HG03354 (cell line): Measurements from ENCODE around the gene SVEP1.
"Not testable (repeated sequence)": the region's sequence is repeated elsewhere in the genome, so short reads cannot be mapped to it uniquely, and the experiment has no call there.

ENCODE experiments used
- ATAC-seq: cut with Tn5 transposase; IDR thresholded peaks from one replicate; pipeline ENCODE4 v1.9.1; 2021; ENCODE audit warnings: mild to moderate bottlenecking; ENCODE audit not compliant: unreplicated experiment, poor library complexity, severe bottlenecking

SVEP1 gene

DNA sequence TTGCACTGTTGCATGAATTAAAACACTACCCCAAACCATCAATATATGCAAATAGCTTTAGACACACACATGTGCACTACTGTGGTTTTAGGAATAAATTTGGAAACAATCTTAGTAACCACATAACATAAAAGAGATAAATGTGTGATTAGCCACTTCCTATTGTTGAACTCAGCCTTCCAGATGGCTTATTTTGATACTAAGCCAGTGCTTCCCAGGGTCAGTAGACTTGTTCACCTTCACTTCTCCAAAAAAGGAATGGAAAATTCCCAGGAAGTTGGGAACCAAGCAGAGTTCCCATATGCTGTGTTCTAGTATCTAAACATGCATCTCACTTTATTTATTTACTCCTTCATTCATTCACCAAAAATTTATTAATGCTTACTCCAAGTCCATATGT lies 47.8 kb downstream of the SVEP1 start:
- no peak for ATAC-seq

DNA sequence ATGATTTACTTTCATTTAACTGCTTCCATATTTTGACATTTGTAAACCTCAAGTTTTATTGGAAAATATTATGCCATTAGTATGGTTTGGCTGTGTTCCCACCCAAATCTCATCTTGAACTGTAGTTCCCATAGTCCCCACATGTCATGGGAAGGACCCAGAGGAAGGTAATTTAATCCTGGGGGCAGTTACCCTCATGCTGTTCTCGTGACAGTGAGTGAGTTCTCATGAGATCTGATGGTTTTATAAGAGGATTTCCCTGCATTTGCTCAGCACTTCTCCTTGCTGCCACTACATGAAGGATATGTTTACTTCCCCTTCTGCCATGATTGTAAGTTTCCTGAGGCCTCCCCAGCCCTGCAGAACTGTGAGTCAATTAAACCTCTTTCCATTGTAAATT lies 48.3 kb downstream of the SVEP1 start:
- not testable (repeated sequence) for ATAC-seq

DNA sequence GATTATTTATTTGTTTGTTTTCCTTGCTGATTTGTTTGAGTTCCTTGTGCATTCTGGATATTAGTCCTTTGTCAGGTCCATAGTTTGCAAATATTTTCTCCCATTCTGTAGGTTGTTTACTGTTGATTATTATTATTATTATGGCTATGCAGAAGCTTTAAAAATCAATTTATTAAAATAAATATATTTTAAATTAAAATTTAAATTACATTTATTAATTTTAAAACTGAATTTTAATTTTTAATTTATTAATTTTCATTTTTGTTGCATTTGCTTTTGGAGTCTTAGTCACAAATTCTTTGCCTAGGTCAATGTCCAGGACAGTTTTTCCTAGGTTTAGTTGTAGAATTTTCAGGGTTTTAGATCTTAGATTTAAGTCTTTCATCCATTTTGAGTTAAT lies 50.9 kb downstream of the SVEP1 start:
- no peak for ATAC-seq

DNA sequence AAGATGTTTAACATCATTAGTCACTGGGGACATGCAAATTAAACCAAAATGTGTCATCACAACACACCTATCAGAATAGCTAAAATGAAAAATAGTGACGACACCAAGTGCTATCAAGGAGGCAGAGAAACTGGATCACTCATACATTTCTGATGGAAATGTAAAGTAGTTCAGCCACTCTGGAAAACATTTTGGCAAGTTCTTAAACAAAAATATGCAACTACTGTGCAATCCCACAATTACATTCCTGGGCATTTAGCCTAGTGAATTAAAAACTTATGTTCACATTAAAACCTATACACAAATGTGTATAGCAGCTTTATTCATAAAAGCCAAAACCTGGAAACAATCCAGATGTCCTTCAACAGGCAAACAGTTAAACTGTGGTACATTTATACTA lies 53.1 kb downstream of the SVEP1 start:
- ATAC-seq: no peak

DNA sequence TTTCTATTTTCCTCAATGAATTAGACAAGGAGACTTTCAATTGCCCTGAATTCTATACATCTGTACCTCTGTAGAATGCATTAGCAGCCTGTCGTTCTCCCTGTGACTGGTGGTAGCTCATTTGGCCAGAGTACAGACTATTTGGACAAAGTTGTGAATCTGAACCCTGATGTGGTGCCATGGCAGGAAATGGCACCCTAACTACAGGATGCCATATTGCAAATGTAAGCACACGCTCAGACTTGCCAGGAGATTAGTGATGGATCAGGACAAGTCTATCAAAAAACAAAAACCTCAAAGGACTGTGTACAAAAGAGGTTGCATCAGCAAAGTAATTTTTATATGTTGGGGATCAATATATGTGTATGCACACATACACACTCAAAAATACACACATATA lies 58.3 kb downstream of the SVEP1 start:
- no peak for ATAC-seq

DNA sequence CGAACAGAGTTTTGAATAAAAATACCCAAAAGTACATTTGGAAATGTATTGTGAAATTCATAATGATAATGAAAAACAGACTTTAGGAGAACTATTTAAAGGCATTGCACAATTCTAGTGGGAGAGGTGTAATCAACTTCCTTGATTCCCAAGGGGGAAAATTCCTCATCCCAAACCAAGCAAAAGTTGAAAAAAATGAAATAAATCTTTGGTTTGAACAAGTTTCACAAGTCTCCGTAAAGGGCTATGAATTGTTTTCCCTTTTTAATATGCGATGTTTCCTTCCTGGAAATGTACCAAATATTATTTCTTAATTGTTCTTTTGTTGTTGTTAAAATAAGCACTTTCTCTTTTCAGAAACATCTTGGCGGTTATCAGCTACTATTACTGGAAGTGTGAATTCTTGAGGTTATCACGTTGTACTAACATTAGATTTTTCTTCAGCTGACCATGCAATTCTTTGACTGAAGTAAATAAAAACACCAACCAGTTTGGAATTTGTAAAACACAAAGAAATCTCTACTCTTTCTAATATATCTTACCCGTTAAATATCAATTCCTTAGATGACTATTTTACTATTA lies 59.3 kb downstream of the SVEP1 start:
- no peak for ATAC-seq

DNA sequence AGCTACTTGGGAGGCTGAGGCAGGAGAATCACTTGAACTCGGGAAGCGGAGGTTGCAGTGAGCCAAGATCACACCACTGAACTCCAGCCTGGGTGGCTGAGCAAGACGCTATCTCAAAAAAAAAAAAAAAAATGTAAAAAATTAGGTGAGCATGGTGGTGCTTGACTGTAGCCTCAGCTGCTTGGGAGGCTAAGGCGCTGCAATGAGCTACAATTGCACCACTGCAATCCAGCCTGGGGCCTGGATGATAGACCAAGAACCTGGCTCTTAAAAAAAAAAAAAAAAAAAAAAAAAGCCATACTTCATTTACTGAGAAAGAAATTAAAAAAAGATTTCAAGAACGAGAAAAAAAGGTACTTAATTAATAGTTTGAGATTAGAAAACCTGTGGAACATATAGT lies 62.1 kb downstream of the SVEP1 start:
- ATAC-seq: no peak

DNA sequence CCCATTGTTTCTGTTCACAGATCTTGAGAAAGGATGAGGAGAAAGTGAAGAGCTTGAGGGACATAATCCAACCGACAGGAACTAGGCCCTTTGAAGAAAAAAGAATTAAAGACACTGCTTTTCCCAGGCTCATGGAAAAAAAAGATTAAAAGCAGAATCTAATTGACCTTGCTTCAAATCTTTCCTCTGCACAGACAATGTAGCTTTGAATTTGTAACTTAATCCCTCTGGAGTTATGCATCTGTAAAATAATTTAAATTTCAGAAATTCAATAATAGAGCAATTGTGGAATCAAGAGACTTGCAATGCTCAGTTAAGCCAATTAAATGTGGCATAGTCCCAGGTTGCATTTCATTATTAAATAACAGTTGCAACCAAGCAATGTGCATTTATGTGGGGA lies 64.6 kb downstream of the SVEP1 start:
- ATAC-seq: no peak

DNA sequence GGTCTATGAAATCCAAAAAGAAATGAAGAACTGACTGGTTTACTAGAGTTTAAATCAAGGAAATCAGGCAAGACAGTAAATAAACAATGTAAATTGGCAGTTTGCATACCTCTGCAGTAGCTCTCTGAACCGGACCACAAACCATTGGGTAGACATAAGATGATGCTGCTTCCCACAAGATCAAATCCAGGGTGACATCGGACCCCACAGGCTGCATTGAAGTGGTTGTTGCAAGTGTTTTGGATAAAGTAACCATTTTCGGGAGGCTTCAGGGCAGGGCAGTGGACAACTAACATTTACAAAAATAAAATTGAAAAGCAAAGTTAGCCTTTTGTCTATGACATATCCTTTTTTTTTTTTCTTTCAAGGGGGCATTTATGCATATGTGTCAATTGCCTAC lies 66.7 kb downstream of the SVEP1 start:
- no peak for ATAC-seq

DNA sequence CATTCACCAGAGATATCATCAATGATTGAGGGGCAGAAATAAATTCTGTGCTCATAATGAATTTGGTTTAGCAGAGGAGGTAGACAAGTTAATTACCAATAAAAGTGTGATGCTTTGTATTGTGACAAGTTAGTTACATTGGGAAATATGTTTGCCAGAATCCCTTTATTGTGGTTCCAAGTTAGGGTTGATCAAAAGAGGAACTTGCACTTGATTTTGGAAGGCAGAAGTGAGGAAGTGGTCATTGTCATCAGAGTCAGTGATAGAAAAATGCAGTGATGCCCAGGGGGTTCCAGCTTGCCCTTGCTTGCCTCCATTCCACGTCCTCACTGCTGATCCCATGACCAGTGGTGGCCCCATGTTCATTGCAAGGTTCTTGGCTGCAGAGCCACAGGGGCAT lies 69.7 kb downstream of the SVEP1 start:
- no peak for ATAC-seq

DNA sequence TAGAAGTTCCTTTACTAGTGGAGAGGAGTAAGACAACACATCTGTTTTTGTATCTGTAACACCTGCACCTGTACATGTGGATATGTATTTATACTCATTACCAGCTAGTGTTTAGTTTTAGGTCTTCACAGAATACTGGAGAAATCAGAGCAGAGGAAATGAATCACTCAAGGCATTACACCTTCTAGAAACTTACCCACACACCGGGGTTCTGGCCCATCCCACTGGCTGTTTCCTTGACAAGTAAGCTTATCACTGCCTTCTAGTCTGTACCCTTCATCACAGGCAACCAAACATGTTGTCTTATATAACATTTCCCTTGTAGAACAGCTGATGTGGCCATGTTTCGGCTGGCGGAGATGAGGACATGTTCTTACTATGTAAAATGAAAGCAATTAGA lies 76.7 kb downstream of the SVEP1 start:
- ATAC-seq: no peak

DNA sequence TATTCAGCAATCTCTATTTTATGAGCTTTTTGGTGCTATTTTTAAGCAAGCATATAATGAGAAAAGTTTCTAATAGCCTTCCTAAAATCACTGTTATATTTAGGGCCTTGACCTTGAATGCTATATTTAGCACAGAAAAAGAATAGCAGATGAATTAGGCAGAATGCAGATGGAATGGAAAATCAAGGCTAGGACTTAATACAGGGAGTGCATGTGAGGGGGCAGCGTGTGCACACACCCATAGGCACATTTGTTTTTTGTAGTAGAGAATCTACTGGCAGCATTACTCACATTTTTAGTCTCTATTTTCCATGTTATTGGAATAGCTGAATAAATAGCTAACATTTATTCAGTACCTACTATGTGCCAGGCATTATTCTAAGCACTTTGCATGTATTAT lies 79.9 kb downstream of the SVEP1 start:
- no peak for ATAC-seq

DNA sequence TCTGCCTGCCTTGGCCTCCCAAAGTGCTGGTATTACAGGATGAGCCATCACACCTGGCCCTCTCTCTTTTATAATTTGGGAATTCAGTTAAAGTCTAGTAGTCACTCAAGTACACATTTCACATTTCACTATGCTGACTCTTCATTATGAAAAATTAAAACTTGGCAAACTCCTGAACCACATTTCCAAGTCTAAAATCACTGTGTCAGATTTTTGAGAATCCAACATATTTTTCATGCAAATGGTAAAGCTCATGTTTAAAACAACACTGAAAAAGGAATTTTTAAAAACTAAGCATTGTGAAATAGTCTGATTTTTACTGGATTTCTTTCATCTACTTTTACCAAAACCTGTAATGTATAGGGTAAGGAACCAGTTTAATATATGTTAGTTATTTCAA lies 92.3 kb downstream of the SVEP1 start:
- ATAC-seq: no peak

DNA sequence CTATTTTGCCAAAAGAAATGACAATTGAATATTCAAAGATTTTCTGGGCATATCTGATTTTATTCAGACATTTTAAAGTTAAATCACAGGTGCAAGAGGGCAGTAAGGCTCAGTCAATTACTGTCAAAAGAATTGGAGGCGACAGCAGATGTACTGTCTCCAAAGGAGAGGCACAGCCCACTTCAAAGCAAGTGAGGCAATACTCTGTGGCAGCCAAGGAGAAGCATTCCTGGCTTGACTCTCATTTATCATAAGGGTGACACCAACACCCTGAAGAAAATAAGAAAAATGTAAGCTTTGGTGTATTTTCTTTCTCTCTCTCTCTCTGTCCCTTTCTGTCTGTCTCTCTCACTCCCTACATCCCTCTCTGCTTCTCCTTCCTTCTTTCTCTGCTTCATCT lies 93.3 kb downstream of the SVEP1 start:
- ATAC-seq: no peak

DNA sequence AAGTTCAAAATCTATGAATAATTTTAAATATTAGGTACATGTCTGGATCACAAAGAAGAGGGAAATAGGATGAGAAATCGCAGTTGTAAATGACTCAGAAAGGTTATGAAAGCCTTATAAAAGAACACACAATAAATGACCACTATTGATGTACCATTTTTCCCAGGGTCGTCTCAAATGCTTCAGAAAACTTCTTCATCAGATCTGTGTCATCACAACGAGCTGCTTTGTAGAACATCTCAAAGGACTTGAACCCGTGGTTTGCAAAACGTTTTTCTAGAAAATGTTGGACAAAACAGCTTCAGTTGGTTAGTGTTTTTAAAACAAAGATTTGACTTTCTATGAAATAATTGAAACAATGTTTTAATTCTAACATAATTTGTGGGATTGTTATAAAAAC lies 100.1 kb downstream of the SVEP1 start:
- no peak for ATAC-seq

DNA sequence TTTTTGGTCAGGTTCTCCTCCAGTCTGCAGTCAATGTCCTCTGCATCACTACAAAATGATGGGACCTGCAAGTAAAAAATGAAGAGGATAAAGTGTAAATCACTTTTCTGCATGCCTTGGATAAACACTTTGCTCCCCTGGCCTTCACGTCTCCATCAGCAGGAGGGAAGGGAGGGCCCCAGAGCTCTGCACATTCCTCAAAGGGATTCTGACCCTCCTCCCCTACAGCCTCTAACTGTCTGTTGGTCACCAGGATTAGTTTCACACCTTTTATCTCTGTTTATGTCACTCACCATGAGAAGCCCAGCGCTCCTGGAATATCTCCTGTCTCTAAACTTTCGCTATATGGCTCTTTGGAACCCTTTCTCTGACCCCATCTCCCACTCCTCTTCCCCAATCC lies 103.3 kb downstream of the SVEP1 start:
- no peak for ATAC-seq

DNA sequence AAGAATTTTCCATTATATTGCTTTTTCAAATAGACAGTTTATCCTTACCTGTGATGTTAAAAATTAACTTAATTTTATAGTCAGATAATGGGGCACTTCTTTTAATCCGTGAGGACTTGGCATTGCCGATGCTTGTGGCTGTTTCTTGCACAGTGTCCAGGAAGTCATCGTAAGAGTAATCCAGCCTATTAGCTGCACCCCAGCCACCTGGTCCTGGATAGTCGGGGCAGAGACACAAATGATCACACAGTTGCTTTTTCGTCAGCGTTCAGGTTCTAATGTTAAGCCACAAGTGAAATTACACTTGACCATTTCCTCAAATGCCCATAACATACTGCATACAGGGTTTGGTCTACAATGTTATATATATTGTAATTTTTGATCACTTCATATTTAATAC lies 107.4 kb downstream of the SVEP1 start:
- ATAC-seq: no peak

DNA sequence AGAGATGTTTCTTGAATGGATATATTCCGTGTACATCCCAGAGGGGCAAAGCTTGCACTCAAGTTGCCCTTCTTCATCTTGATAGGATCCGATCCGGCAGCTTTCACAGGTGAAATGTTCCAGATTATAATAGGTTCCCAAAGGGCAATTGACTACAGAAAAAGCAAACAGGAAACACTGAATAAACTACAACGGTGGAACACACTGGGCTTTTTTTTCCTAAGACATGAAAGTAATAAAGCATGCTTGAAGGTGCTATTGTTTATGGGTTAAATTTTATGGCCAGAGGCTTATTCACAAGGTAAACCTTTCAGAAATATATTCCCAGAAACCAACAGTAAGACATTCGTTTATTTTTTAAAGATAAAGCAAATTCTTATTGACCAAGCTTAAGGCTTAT lies 110.6 kb downstream of the SVEP1 start:
- ATAC-seq: no peak

DNA sequence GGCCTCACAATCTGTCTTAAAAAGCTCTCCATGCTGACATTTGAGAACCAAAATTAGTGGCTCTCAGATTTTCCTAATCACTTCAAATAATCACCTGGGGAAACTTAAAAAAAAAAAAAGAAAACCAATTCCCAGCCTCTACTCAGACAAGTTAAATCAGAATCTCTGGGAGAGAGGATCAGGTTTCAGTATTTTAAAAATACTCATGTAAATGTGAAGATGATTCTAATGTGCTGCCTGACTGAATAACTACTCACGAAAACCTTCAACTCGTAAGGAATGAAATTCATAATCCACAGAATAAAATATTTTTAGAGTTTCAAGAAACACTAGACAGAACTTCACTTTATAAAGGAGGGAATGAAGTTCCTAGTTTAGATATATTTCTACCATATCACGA lies 114.4 kb downstream of the SVEP1 start:
- no peak for ATAC-seq

DNA sequence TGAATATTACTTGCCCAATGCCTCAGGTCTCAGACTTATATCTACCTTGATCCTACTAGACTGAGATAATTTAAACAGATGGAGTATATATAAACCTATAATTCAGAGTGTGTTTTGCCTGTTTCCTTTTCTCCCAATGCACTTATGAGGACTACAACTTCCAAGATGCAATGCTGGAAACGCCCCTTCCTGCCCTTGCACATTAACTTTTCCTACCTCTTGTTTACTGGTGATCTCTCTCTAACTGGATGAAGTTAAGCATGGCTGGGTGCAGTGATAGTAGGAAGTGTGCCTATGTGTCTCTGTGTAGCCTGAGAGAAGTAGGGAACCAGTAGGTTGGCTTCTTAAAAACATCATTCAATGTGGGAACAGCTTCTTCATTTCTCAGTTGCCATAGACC lies 115.2 kb downstream of the SVEP1 start:
- no peak for ATAC-seq

DNA sequence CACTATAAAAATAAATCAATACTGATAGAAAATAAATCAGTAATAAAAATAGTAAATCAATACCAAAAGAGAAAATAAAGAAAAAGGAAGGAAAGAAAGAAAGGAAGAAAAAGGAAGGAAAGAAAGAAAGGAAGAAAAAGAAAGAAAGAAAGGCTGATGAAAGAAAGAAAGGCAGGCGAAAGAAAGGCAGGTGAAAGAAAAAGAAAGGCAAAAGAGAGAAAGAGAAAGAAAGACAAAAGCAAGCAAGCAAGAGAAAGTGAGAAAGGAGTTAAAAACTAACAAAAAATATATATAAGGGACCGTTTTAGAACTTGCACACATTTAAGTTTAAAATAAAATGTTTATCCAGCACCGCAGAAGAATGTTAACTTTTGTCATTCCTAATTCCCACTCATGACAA lies 116.0 kb downstream of the SVEP1 start:
- no peak for ATAC-seq

DNA sequence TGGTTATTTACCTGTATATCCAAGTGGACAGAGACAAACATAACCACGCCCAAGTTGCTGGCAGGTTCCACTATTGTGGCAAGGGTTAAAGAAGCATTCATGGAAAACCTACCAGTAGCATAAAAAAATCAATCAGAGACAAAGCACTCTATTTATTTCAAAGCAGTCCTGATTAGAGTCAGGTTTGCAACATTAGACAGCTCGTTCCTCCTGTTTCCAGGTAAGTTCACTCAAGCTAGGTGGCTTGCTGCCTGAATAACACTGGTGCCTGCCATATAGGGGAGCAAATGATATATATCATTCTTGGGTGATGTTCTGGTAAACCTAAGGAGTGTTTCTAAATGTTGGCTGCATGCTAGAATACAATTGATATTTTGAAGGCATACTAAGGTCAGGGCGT lies 122.3 kb downstream of the SVEP1 start:
- ATAC-seq: no peak

DNA sequence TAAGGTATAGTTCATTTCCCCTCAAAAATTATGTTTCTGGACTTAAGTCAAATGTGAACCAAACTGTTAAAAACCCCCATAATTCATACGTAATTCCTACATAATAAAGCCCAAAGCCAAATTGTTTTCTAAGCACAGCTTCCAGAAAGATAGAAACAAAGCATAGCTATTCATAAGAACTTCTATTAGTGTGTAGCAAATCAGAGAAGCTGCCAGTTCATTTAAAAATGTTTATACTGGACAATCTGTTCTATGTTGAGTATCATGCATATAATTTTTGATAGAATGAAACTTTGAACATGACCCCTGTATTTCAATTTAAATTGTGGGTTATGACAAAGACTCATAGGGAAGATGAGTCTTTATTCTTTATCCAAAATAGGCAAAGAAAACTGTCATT lies 122.9 kb downstream of the SVEP1 start:
- ATAC-seq: no peak
